Measurements from ENCODE around the gene PIP5K1C. TPM values are rescaled to one million over a fixed set of nuclear protein-coding genes. Genes with fewer than 3 reads are reported as not detected.

Gene PIP5K1C
- total RNA-seq, 4 donors from 2014 or later = 16.1 to 21.1 (median 17.4) TPM

DNA sequence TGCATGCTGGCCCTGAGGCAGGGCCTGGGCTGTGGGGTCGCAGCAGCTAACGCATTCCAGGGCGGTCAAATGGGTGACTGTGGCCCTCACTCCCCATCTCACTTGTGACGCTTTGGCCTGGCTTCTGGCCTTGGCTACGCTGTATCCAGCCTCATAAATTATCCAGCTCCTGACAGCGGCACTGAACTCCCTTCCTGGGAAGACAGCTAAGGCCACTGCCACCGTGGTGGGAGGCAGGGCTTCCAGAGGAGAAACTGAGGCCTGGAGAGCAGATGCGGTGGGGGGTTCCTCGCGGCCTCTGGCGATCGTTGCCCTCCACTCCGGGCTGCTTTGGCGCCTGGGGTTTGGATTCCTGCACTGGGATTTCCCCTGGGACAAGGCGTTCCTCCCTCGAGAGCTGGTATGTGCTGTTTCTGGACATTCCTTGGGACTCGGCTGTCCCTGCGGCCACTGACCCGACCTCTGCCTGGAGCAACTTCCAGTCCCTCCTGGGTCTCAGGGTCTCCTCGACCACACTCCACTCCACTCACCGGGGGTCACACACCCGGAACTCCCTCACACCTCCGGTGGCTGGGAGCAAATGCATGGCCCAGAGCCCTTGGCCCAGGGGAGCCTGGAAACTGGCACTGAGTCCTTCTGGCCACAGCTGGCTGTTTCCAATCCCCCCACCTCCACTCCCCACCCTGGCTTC, 97.0 kb downstream of the PIP5K1C start:
- ATAC-seq (ENCODE audit: low FRiP score) = no peak
- no peak for DNase-seq (ENCODE audit: low spot score)
- TF ChIP-seq, protein P1, sequence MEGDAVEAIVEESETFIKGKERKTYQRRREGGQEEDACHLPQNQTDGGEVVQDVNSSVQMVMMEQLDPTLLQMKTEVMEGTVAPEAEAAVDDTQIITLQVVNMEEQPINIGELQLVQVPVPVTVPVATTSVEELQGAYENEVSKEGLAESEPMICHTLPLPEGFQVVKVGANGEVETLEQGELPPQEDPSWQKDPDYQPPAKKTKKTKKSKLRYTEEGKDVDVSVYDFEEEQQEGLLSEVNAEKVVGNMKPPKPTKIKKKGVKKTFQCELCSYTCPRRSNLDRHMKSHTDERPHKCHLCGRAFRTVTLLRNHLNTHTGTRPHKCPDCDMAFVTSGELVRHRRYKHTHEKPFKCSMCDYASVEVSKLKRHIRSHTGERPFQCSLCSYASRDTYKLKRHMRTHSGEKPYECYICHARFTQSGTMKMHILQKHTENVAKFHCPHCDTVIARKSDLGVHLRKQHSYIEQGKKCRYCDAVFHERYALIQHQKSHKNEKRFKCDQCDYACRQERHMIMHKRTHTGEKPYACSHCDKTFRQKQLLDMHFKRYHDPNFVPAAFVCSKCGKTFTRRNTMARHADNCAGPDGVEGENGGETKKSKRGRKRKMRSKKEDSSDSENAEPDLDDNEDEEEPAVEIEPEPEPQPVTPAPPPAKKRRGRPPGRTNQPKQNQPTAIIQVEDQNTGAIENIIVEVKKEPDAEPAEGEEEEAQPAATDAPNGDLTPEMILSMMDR (IDR thresholded peaks at IDR 0.05) = no peak

DNA sequence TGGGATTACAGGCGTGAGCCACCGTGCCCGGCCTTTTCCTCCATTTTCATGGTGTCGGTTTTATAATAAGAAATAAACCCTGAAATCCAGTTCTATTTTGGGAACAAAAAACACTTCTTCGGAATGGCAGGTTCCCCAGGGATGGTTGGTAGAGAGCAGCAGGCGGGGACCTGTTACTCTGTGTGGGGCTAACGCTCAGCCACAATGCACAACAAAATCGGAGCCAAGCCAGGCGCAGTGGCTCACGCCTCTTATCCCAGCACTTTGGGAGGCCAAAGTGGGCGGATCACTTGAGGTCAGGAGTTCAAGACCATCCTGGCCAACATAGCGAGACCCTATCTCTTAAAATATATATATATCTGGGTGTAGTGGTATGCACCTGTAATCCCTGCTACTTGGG, 99.2 kb downstream of the PIP5K1C start:
- DNase-seq (ENCODE audit: low spot score) = no peak
- TF ChIP-seq, protein P1 (IDR thresholded peaks at IDR 0.05) = no peak
- no peak for ATAC-seq (ENCODE audit: low FRiP score)

DNA sequence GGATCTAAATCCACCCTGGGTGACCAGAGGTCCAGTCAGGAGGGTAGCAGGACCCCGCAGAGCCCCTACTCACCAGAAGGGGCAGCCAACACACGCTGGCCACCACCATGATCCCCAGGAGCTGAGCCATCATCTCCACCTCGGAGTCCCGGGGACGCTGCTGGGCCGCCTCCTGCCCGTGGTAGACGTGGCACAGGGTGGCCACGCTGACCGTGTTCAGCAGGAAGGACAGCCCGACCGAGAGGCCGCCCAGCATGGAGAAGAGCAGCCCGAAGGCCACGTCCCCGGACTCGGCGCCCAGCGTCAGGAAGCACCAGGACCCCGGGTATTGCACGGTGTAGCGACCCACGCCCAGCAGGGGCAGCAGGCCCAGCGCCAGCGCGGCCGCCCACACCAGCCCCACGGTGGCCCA, 100.5 kb downstream of the PIP5K1C start:
- DNase-seq (ENCODE audit: low spot score) (no peak), ATAC-seq (ENCODE audit: low FRiP score) (no peak)
- TF ChIP-seq, protein P1 (IDR thresholded peaks at IDR 0.05) = no peak

DNA sequence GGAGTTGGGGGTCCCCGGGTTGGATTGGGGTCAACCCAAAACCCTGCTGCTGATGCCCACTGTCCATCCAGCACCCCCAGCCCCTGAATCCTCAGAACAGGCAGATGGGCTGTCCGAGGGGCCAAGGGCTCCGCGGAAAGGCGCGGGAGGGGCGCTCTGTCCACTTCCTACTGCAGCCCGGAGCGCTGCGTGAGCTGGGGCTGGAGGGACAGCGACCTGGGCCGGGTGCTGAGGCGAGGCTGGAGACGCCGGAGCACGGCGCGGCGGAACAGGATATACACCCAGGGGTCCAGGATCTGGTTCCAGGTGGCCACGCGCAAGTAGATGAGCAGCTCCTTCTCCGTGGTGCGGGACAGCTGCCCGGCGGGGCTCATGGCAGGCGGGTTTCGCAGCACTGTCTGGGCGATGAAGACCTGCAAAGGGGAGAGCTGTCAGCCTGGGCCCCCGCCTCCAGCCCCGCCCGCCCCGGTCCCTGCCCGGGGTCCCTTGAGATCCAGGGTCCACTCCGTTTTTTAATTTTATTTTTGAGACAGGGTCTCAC, 104.7 kb downstream of the PIP5K1C start:
- ATAC-seq (ENCODE audit: low FRiP score) (no peak), DNase-seq (ENCODE audit: low spot score) (no peak)
- TF ChIP-seq, protein P1 (IDR thresholded peaks at IDR 0.05) = no peak

DNA sequence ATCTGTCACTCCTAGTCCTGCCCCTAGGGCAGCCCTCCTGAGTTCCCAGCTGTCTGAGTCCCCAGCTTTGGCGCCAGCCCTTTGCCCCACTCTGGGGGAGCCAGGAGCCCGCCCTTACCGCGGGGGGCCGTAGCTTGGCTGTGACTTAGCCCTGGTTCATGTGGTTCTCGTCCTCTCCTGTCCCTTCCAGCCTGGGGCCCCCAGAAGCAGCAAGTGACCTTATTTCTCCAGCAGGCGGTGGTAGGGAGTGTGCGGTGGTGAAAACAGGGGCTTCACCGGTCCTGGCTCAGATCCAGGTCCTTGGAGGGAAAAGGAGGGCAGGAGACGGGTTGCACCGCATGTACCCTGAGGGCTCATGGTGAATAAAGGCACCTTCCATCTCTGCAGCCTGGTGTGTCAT, 107.1 kb downstream of the PIP5K1C start:
- TF ChIP-seq, protein P1 (IDR thresholded peaks at IDR 0.05) = no peak
- no peak for DNase-seq (ENCODE audit: low spot score)
- ATAC-seq (ENCODE audit: low FRiP score) = no peak

DNA sequence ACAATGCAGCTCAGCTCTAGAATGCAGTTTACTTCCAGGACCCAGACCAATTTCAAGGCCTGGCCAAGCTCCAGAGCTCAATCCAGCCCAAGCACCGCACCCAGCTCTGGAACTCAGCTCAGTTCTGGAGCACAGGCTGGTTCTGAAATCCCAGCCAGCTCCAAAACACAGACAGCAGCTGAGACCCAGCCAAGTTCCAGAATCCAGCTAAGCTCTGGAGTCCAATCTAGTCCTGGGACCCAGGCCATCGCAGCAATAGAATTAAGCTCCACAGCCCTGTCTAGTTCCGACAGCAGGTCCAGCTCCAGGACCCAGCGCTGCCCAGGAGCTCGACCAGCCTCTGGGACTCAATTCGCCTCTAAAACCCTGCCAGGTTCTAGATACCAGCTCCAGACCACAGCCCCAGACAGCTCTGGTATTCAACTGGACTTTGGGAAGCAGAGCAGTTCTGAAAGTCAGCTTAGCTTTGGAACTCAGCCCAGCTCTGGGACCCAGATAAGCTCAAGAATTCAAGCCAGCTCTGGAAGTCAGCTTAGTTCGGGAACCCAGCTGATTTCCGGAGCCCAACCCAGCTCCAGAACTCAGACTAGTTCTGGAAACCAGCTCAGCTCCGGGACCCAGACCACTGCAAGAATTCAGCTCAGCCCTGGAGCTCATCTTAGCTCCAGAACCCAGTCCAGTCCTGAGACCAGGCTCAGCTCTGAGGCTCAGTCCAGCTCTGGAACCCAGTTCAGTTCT, 108.2 kb downstream of the PIP5K1C start:
- ATAC-seq (ENCODE audit: low FRiP score) = peak; percentile 11
- DNase-seq (ENCODE audit: low spot score) = no peak
- TF ChIP-seq, protein P1 (IDR thresholded peaks at IDR 0.05) = no peak
